Stimulated activated CD8-positive, alpha-beta memory T cell treated with anti-CD3 and anti-CD28 coated beads, Interleukin-7, amount 100 ng/mL, for 1 hour (primary cell): ENCODE measurements around the gene EPDR1.
"Not testable (repeated sequence)": the region's sequence is repeated elsewhere in the genome, so short reads cannot be mapped to it uniquely, and the experiment has no call there.

Experiments
- DNase-seq, 2 donors: peaks; one replicate each; pipeline ENCODE4 v3.0.0-alpha.2; 2020; ENCODE audit warnings: low read depth in 2 of 2

EPDR1 gene

GRCh38 chr7:37928878-37929277 lies 8.4 kb downstream of the EPDR1 start:
- DNase-seq, result no peak

- DNase-seq, result no peak
Observed at GRCh38 chr7:37930226-37930948, 9.9 kb downstream of the EPDR1 start.

- DNase-seq, result no peak
Observed at GRCh38 chr7:37932543-37932942, 12.1 kb downstream of the EPDR1 start.

GRCh38 chr7:37933018-37933566 lies 12.7 kb downstream of the EPDR1 start:
- DNase-seq, result no peak

- DNase-seq, result no peak
Observed at GRCh38 chr7:37942934-37943610, 22.6 kb downstream of the EPDR1 start.

GRCh38 chr7:37943905-37944736 lies 23.7 kb downstream of the EPDR1 start:
- DNase-seq, result no peak

- no peak for DNase-seq
Observed at GRCh38 chr7:37944737-37945054, 24.3 kb downstream of the EPDR1 start.

GRCh38 chr7:37945336-37945735 lies 24.9 kb downstream of the EPDR1 start:
- DNase-seq, result no peak

- no peak for DNase-seq
Observed at GRCh38 chr7:37947138-37947940, 26.9 kb downstream of the EPDR1 start.

- no peak for DNase-seq
Observed at GRCh38 chr7:37947941-37948210, 27.4 kb downstream of the EPDR1 start.

- no peak for DNase-seq
Observed at GRCh38 chr7:37952240-37952639, 31.8 kb downstream of the EPDR1 start.

- DNase-seq, result not testable (repeated sequence)
Observed at GRCh38 chr7:37954217-37954616, 33.8 kb downstream of the EPDR1 start.

- no peak for DNase-seq
Observed at GRCh38 chr7:37956791-37957190, 36.4 kb downstream of the EPDR1 start.

- DNase-seq, result no peak
Observed at GRCh38 chr7:37957221-37957970, 37.0 kb downstream of the EPDR1 start.

GRCh38 chr7:37960483-37960882 lies 40.0 kb downstream of the EPDR1 start:
- DNase-seq, result no peak

- DNase-seq, result no peak
Observed at GRCh38 chr7:37961251-37961650, 40.8 kb downstream of the EPDR1 start.

GRCh38 chr7:37964196-37964595 lies 43.8 kb downstream of the EPDR1 start:
- no peak for DNase-seq

GRCh38 chr7:37970211-37970610 lies 49.8 kb downstream of the EPDR1 start:
- DNase-seq, result no peak

GRCh38 chr7:37971491-37971890 lies 51.1 kb downstream of the EPDR1 start:
- no peak for DNase-seq

- DNase-seq, result no peak
Observed at GRCh38 chr7:37973915-37974314, 53.5 kb downstream of the EPDR1 start.

GRCh38 chr7:37974711-37975110 lies 54.3 kb downstream of the EPDR1 start:
- DNase-seq, result no peak
